Measurements from ENCODE around the gene PSMB10.
"Not testable (repeated sequence)": the region's sequence is repeated elsewhere in the genome, so short reads cannot be mapped to it uniquely, and the experiment has no call there.

Gene PSMB10

GRCh38 chr16:67936124-67936879 is at the start of gene PSMB10:
PSMB10 (minus strand) TSS chr16:67936850; CDS start chr16:67936749, 101 bp downstream.
- peak; percentile 39 to 64 (median 52) for DNase-seq

- no peak for DNase-seq
These were observed 45.5 kb upstream of the PSMB10 start for GRCh38 chr16:67982011-67982696.

GRCh38 chr16:67979955-67980678 is 43.5 kb upstream of the PSMB10 start, which contains the start of gene DPEP3:
DPEP3 (minus strand) TSS chr16:67980499; CDS start chr16:67980380, 119 bp downstream.
- DNase-seq, result no peak

GRCh38 chr16:67977469-67978227 is 41.0 kb upstream of the PSMB10 start:
- DNase-seq, result no peak

- DNase-seq, result no peak
These were observed 40.4 kb upstream of the PSMB10 start for GRCh38 chr16:67977005-67977404.

- DNase-seq, result no peak
These were observed 39.6 kb upstream of the PSMB10 start for GRCh38 chr16:67976205-67976604.

GRCh38 chr16:67975321-67976105 is 38.9 kb upstream of the PSMB10 start:
- DNase-seq, result no peak

GRCh38 chr16:67972285-67972684 is 35.6 kb upstream of the PSMB10 start:
- DNase-seq, result not testable (repeated sequence)

- DNase-seq, result no peak
These were observed 34.5 kb upstream of the PSMB10 start for GRCh38 chr16:67971111-67971510.

GRCh38 chr16:67969254-67970039 is 32.8 kb upstream of the PSMB10 start:
- DNase-seq, result no peak

GRCh38 chr16:67968400-67969253 is 32.0 kb upstream of the PSMB10 start, which contains the start of gene SLC12A4:
SLC12A4 (minus strand) TSS chr16:67968637; CDS start chr16:67968553, 84 bp downstream.
- DNase-seq, result peak; percentile 58 to 70 (median 64)

- no peak for DNase-seq
These were observed 31.3 kb upstream of the PSMB10 start for GRCh38 chr16:67967958-67968399.

GRCh38 chr16:67967183-67967957 is 30.7 kb upstream of the PSMB10 start:
- DNase-seq, result no peak

GRCh38 chr16:67966549-67967182 is 30.0 kb upstream of the PSMB10 start:
- no peak for DNase-seq

GRCh38 chr16:67965668-67966548 is 29.3 kb upstream of the PSMB10 start:
- DNase-seq, result no peak

- DNase-seq, result no peak
These were observed 28.0 kb upstream of the PSMB10 start for GRCh38 chr16:67964477-67965131.

All from activated CD4-positive, CD25-positive, alpha-beta regulatory T cell (primary cell).